Activated CD8-positive, alpha-beta T cell treated with anti-CD3 and anti-CD28 coated beads for 36 hours (primary cell): ENCODE data around the gene NEDD4L. TPM values are rescaled to one million over a fixed set of nuclear protein-coding genes. Genes with fewer than 3 reads are reported as not detected.
A peak's percentile ranks its signal among the peaks of the same experiment; 100 is the strongest.

Experiments used
- ATAC-seq: fragments of 200-7000 bp; cut with Tn5 transposase; one replicate; pipeline ENCODE4 v1.10.0; 2021; ENCODE audit warnings: mild to moderate bottlenecking, moderate library complexity
- CTCF ChIA-PET: fragments of 350-600 bp; sonication (Branson Sonifier 250); formaldehyde crosslinking; loops from one replicate; lab custom pipeline; 2021; ENCODE audit warnings: antibody characterized with exemption; lab: Charles Lee
- POLR2A ChIA-PET: fragments of 350-600 bp; sonication (Branson Sonifier 250); formaldehyde crosslinking; loops from one replicate; lab custom pipeline; 2021; ENCODE audit warnings: antibody characterized with exemption; lab: Charles Lee
- DNase-seq: peaks from one replicate; pipeline ENCODE4 v3.0.0-alpha.2; 2020
- H3K27ac Mint-ChIP-seq: one replicate; pipeline ENCODE4 v1.8.0; 2021; ENCODE audit warnings: mild to moderate bottlenecking, mixed read lengths
- H3K27me3 Mint-ChIP-seq: one replicate; pipeline ENCODE4 v1.8.0; 2021; ENCODE audit warnings: mixed read lengths
- H3K36me3 Mint-ChIP-seq: one replicate; pipeline ENCODE4 v1.8.0; 2021; ENCODE audit warnings: low read depth, mixed read lengths
- H3K4me1 Mint-ChIP-seq: one replicate; pipeline ENCODE4 v1.8.0; 2021; ENCODE audit warnings: low read depth, mixed read lengths
- H3K4me3 Mint-ChIP-seq: one replicate; pipeline ENCODE4 v1.8.0; 2021; ENCODE audit warnings: mild to moderate bottlenecking, moderate library complexity, mixed read lengths
- H3K9me3 Mint-ChIP-seq: one replicate; pipeline ENCODE4 v1.8.0; 2021; ENCODE audit warnings: mixed read lengths
- CTCF ChIP-seq: fragments of 200-600 bp; IDR thresholded peaks from one replicate; pipeline ENCODE4 v1.8.0; 2022; ENCODE audit warnings: antibody characterized with exemption, mild to moderate bottlenecking
- intact Hi-C: fragments of 100-400 bp; cut with micrococcal nuclease; formaldehyde crosslinking; loops from one replicate; pipeline ENCODE4 v1.10.0; 2022
- total RNA-seq, 2 experiments: library from RNA; stranded (reverse); gene quantifications; one replicate each; pipeline ENCODE4 v1.2.3, GENCODE V29; 2021

The NEDD4L gene
- total RNA-seq, 2 experiments from 2014 or later: 7.5 to 8.5 TPM

- ChIA-PET CTCF (interaction anchor here (1.0 to 1.9 kb wide), 3 partner anchors 22 to 464 kb away, joined by 3 to 5 read pairs (median 4); no protein-coding TSS in a partner anchor), POLR2A (no interaction called here)
- Mint-ChIP-seq H3K27ac (no peak overlapping the region), H3K9me3 (no peaks in the 10 kb centered on the region), H3K4me3 (no peak overlapping the region), H3K36me3 (no peaks in the 10 kb centered on the region), H3K4me1 (peaks cover 29% of the 10 kb centered on the region), H3K27me3 (peaks cover 3% of the 10 kb centered on the region)
- no peak for TF ChIP-seq CTCF
- no peak for ATAC-seq
- intact Hi-C loops: no loop called here
- no peak for DNase-seq
Measured at GRCh38 chr18:58299936-58300335, 255.9 kb downstream of the NEDD4L start.

- ATAC-seq (peak; percentile 28), DNase-seq (no peak)
- CTCF ChIA-PET: interaction anchor here (0.8 to 1.9 kb wide), 5 partner anchors 8 to 463 kb away, joined by 3 to 5 read pairs (median 3); no protein-coding TSS in a partner anchor
- Mint-ChIP-seq H3K27ac (no peak overlapping the region), H3K4me1 (peaks cover 29% of the 10 kb centered on the region), H3K36me3 (peaks cover 2% of the 10 kb centered on the region), H3K9me3 (peaks cover 2% of the 10 kb centered on the region), H3K4me3 (no peak overlapping the region), H3K27me3 (peaks cover 3% of the 10 kb centered on the region)
- TF ChIP-seq CTCF: no peak
- intact Hi-C loops: no loop called here
- POLR2A ChIA-PET: no interaction called here
Measured at GRCh38 chr18:58300867-58301266, 256.8 kb downstream of the NEDD4L start.

GRCh38 chr18:58302811-58303210 is 258.8 kb downstream of the NEDD4L start:
- Mint-ChIP-seq H3K36me3 (peaks cover 2% of the 10 kb centered on the region), H3K4me1 (peaks cover 21% of the 10 kb centered on the region), H3K9me3 (peaks cover 7% of the 10 kb centered on the region), H3K27me3 (peaks cover 3% of the 10 kb centered on the region), H3K27ac (no peak overlapping the region), H3K4me3 (no peak overlapping the region)
- DNase-seq (peak; percentile 24), ATAC-seq (peak; percentile 60)
- ChIA-PET POLR2A (no interaction called here), CTCF (interaction anchor here (1.0 to 1.8 kb wide), 3 partner anchors 14 to 122 kb away, joined by 3 to 7 read pairs (median 3); no protein-coding TSS in a partner anchor)
- intact Hi-C loops: no loop called here
- TF ChIP-seq CTCF: no peak

GRCh38 chr18:58303363-58303762 is 259.3 kb downstream of the NEDD4L start:
- POLR2A ChIA-PET: no interaction called here
- DNase-seq (peak; percentile 60), ATAC-seq (peak; percentile 87)
- TF ChIP-seq CTCF: no peak
- Mint-ChIP-seq H3K36me3 (peaks cover 2% of the 10 kb centered on the region), H3K4me3 (no peak overlapping the region), H3K27ac (peak overlapping the region; percentile 64), H3K4me1 (peaks cover 20% of the 10 kb centered on the region), H3K9me3 (peaks cover 7% of the 10 kb centered on the region), H3K27me3 (peaks cover 3% of the 10 kb centered on the region)
- intact Hi-C loops: no loop called here
- CTCF ChIA-PET: interaction anchor here (0.7 to 1.8 kb wide), 5 partner anchors 11 to 122 kb away, joined by 3 to 7 read pairs (median 3); no protein-coding TSS in a partner anchor

GRCh38 chr18:58305792-58306191 is 261.8 kb downstream of the NEDD4L start:
- ATAC-seq: no peak
- Mint-ChIP-seq H3K4me3 (no peak overlapping the region), H3K9me3 (peaks cover 7% of the 10 kb centered on the region), H3K4me1 (peaks cover 35% of the 10 kb centered on the region), H3K36me3 (peaks cover 2% of the 10 kb centered on the region), H3K27ac (no peak overlapping the region), H3K27me3 (peaks cover 3% of the 10 kb centered on the region)
- no peak for DNase-seq
- ChIA-PET POLR2A (no interaction called here), CTCF (interaction anchor here (0.7 to 1.1 kb wide), 2 partner anchors 11 to 321 kb away, joined by 3 to 4 read pairs; no protein-coding TSS in a partner anchor)
- no peak for TF ChIP-seq CTCF
- intact Hi-C loops: no loop called here
